ENCODE measurements around the gene AGK.

Gene AGK

GRCh38 chr7:141652691-141653090 lies 101.5 kb downstream of the AGK start:
- Histone ChIP-seq H3K9ac (ENCODE audit: low read length) (no peak overlapping the region), H3K9me3 (ENCODE audit: control insufficient read depth, low read depth, low read length) (no peaks in the 10 kb centered on the region), H3K27me3 (ENCODE audit: control insufficient read depth, insufficient read depth, low read length) (no peaks in the 10 kb centered on the region), H3K4me1 (ENCODE audit: control insufficient read depth, low read depth, low read length) (peaks cover 20% of the 10 kb centered on the region), H3K27ac (ENCODE audit: low read length) (no peak overlapping the region), H3K36me3 (ENCODE audit: control insufficient read depth, low read depth, low read length) (peaks cover 5% of the 10 kb centered on the region), H3K4me3 (ENCODE audit: low read length) (no peak overlapping the region)

GRCh38 chr7:141654551-141654950 lies 103.3 kb downstream of the AGK start:
- H3K9ac ChIP-seq (ENCODE audit: low read length): no peak overlapping the region
- H3K4me3 ChIP-seq (ENCODE audit: low read length): no peak overlapping the region
- peaks cover 15% of the 10 kb centered on the region for H3K4me1 ChIP-seq (ENCODE audit: control insufficient read depth, low read depth, low read length)
- H3K9me3 ChIP-seq (ENCODE audit: control insufficient read depth, low read depth, low read length): no peaks in the 10 kb centered on the region
- H3K27ac ChIP-seq (ENCODE audit: low read length): no peak overlapping the region
- H3K27me3 ChIP-seq (ENCODE audit: control insufficient read depth, insufficient read depth, low read length): no peaks in the 10 kb centered on the region
- H3K36me3 ChIP-seq (ENCODE audit: control insufficient read depth, low read depth, low read length): peaks cover 11% of the 10 kb centered on the region

DNA sequence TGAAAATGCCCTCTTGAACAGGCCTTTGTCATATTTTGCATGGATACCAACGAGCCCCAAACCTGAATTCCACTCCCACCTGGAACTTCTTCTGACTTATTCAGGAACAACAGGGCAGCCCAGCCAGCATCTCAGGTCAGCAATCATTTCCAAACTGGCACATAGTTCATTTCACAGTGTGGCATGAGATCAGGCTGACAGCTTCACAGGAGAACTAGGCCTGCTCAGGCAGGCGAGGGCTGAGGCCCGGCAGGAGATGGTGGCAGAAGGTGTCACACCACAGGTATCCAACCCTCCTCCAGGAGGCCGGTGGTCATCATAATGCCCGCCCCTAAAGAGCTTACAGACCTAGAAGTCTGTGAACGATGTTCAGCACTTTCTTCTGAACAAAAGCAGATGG lies 108.3 kb downstream of the AGK start:
- H3K27me3 ChIP-seq (ENCODE audit: control insufficient read depth, insufficient read depth, low read length): no peaks in the 10 kb centered on the region
- no peaks in the 10 kb centered on the region for H3K9me3 ChIP-seq (ENCODE audit: control insufficient read depth, low read depth, low read length)
- no peak overlapping the region for H3K27ac ChIP-seq (ENCODE audit: low read length)
- no peak overlapping the region for H3K9ac ChIP-seq (ENCODE audit: low read length)
- H3K4me1 ChIP-seq (ENCODE audit: control insufficient read depth, low read depth, low read length): peaks cover 3% of the 10 kb centered on the region
- peaks cover 34% of the 10 kb centered on the region for H3K36me3 ChIP-seq (ENCODE audit: control insufficient read depth, low read depth, low read length)
- H3K4me3 ChIP-seq (ENCODE audit: low read length): no peak overlapping the region

DNA sequence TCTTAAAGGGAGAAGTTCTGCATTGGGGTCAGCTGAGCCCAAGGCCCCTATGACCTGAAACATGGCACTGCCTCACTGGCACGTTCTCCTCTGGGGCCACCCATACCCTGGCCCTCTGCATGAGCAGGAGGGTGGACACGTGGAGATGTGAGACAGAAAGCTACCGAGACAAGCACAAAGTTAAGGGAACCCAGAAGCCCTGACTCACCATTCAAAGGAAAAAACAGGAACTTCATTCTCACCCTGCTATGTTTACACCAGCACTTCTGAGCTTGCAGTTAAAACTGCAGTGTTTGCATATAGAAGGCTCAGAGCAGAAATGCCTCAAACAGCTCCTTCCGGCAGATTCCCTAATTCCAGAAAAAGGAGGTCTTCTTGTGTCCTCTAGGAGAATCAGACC lies 109.0 kb downstream of the AGK start:
- Histone ChIP-seq H3K4me1 (ENCODE audit: control insufficient read depth, low read depth, low read length) (no peaks in the 10 kb centered on the region), H3K36me3 (ENCODE audit: control insufficient read depth, low read depth, low read length) (peaks cover 36% of the 10 kb centered on the region), H3K27me3 (ENCODE audit: control insufficient read depth, insufficient read depth, low read length) (no peaks in the 10 kb centered on the region), H3K9me3 (ENCODE audit: control insufficient read depth, low read depth, low read length) (no peaks in the 10 kb centered on the region), H3K4me3 (ENCODE audit: low read length) (no peak overlapping the region), H3K9ac (ENCODE audit: low read length) (no peak overlapping the region), H3K27ac (ENCODE audit: low read length) (no peak overlapping the region)

DNA sequence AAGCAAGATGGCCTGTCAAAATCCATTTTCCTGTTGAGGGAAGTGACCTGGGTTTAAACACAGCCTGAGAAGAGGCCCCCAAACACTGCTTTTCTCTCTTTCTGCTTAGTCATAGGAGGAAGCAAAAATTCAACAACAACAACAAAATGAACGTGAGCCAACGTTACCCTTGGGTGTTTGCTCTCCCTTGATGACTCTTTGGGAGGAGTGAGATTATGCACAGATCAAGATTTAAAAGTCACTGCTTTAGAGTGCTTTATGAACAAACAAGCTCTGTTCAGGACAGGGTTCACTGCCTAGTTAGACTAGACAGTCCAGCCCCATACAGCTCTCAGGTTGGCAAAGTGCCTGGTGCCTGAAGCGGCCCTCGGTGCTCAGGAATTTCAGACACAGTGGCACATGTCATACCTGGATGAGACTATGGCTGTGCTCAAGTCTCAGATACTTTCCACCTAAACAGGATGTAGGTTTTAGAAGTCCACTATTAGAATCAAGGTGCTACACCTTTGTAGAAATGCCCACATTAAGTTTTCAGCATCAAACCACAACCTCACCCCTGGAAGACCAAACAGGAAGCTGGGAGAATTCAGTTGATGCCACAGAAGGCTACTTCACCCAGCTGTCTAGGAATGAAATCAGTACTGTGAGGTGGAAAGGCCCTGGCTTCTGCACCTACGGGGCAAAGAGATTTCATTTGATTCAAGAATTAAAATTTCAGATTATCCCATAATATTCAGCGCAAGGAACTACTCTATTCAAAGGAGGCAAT lies 112.1 kb downstream of the AGK start:
- Histone ChIP-seq H3K4me3 (ENCODE audit: low read length) (no peak overlapping the region), H3K4me1 (ENCODE audit: control insufficient read depth, low read depth, low read length) (peaks cover 5% of the 10 kb centered on the region), H3K36me3 (ENCODE audit: control insufficient read depth, low read depth, low read length) (peaks cover 36% of the 10 kb centered on the region), H3K27me3 (ENCODE audit: control insufficient read depth, insufficient read depth, low read length) (no peaks in the 10 kb centered on the region), H3K9ac (ENCODE audit: low read length) (no peak overlapping the region), H3K27ac (ENCODE audit: low read length) (no peak overlapping the region), H3K9me3 (ENCODE audit: control insufficient read depth, low read depth, low read length) (no peaks in the 10 kb centered on the region)

DNA sequence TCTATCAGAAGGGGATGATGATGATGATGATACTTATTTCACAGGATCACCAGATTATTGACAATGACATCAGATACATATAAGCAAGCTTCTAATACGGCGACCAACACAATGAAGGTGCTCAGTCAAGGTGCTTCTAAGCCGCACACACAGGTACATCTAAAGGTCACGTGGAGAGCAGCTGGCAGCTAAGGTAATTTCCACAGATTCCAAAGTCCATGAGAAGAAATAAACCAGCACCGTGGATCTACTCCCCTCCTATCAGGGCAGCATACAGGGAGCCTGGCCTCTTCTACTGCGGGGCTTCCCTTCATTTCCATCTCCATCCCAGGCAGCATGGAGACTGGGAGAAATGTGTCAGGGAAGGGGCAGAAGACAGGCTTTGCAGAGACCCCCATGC lies 113.2 kb downstream of the AGK start:
- peaks cover 31% of the 10 kb centered on the region for H3K36me3 ChIP-seq (ENCODE audit: control insufficient read depth, low read depth, low read length)
- H3K4me1 ChIP-seq (ENCODE audit: control insufficient read depth, low read depth, low read length): peaks cover 5% of the 10 kb centered on the region
- no peak overlapping the region for H3K4me3 ChIP-seq (ENCODE audit: low read length)
- H3K27me3 ChIP-seq (ENCODE audit: control insufficient read depth, insufficient read depth, low read length): no peaks in the 10 kb centered on the region
- H3K27ac ChIP-seq (ENCODE audit: low read length): no peak overlapping the region
- H3K9ac ChIP-seq (ENCODE audit: low read length): no peak overlapping the region
- H3K9me3 ChIP-seq (ENCODE audit: control insufficient read depth, low read depth, low read length): no peaks in the 10 kb centered on the region

- no peaks in the 10 kb centered on the region for H3K27me3 ChIP-seq (ENCODE audit: control insufficient read depth, insufficient read depth, low read length)
- H3K27ac ChIP-seq (ENCODE audit: low read length): no peak overlapping the region
- H3K4me3 ChIP-seq (ENCODE audit: low read length): no peak overlapping the region
- H3K9ac ChIP-seq (ENCODE audit: low read length): no peak overlapping the region
- no peaks in the 10 kb centered on the region for H3K9me3 ChIP-seq (ENCODE audit: control insufficient read depth, low read depth, low read length)
- peaks cover 5% of the 10 kb centered on the region for H3K4me1 ChIP-seq (ENCODE audit: control insufficient read depth, low read depth, low read length)
- peaks cover 24% of the 10 kb centered on the region for H3K36me3 ChIP-seq (ENCODE audit: control insufficient read depth, low read depth, low read length)
Observed at GRCh38 chr7:141665208-141666035, 114.2 kb downstream of the AGK start.

DNA sequence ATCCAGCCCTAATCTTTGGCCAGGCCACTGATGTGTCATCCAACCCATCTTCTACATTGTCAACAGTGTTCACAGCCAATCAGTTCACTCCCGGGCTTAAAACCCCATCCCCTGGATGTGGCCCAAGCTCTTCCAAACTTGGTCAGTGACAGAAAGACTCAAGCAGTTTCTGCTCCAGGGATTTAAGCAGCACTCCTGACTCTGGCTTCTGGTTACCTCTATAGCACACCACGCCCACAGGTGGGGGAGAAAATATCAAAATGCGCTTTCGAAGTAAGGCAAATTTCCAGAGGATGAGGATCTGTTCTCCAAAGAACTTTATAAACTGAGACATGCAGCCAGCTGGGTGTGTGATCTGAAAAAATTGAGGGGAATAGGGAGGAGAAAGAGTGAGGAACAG lies 114.9 kb downstream of the AGK start:
- H3K9me3 ChIP-seq (ENCODE audit: control insufficient read depth, low read depth, low read length): no peaks in the 10 kb centered on the region
- H3K27me3 ChIP-seq (ENCODE audit: control insufficient read depth, insufficient read depth, low read length): no peaks in the 10 kb centered on the region
- H3K9ac ChIP-seq (ENCODE audit: low read length): no peak overlapping the region
- no peak overlapping the region for H3K4me3 ChIP-seq (ENCODE audit: low read length)
- peaks cover 5% of the 10 kb centered on the region for H3K4me1 ChIP-seq (ENCODE audit: control insufficient read depth, low read depth, low read length)
- peaks cover 22% of the 10 kb centered on the region for H3K36me3 ChIP-seq (ENCODE audit: control insufficient read depth, low read depth, low read length)
- H3K27ac ChIP-seq (ENCODE audit: low read length): no peak overlapping the region

GRCh38 chr7:141668853-141669252 lies 117.6 kb downstream of the AGK start:
- Histone ChIP-seq H3K4me1 (ENCODE audit: control insufficient read depth, low read depth, low read length) (peaks cover 5% of the 10 kb centered on the region), H3K9me3 (ENCODE audit: control insufficient read depth, low read depth, low read length) (no peaks in the 10 kb centered on the region), H3K36me3 (ENCODE audit: control insufficient read depth, low read depth, low read length) (peaks cover 4% of the 10 kb centered on the region), H3K27ac (ENCODE audit: low read length) (no peak overlapping the region), H3K27me3 (ENCODE audit: control insufficient read depth, insufficient read depth, low read length) (no peaks in the 10 kb centered on the region), H3K9ac (ENCODE audit: low read length) (no peak overlapping the region), H3K4me3 (ENCODE audit: low read length) (no peak overlapping the region)

DNA sequence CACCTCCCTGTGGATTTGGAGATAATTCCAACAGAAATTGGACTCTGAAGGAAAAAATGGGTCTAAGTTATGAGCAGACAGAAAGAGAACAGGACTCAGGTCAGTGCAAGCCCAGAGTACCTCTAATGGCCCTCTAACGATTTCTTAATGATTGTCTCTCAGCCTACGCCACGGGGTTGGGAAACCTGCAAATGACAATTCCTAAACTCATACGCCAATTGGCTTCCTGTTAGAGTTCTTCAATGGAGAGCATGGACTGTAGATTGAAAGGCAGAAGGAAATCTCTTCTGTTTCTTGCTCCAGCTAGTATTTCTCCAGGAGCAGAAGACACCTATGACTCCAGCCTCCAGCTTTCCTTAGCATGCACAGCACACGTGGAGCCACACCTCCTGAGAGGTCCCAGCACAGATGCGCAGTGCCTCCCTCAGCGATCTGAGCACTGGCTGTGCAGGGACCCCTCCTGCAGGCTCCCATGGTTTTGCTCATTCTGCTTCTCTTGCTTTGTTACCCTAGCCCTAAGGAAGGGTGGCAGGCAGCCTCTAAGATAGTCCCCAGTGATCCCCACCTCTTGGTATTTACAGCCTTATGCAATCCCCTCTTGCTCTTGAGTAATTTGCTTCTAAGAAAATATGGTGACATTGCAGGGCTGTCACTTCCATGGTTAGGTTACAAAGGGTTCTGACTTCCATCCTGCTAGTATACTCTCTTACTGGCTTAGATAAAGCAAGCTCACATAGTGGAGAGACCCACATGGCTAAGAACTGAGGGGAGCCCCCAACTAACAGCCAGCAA lies 120.7 kb downstream of the AGK start:
- Histone ChIP-seq H3K27me3 (ENCODE audit: control insufficient read depth, insufficient read depth, low read length) (no peaks in the 10 kb centered on the region), H3K9me3 (ENCODE audit: control insufficient read depth, low read depth, low read length) (no peaks in the 10 kb centered on the region), H3K4me1 (ENCODE audit: control insufficient read depth, low read depth, low read length) (peaks cover 5% of the 10 kb centered on the region), H3K36me3 (ENCODE audit: control insufficient read depth, low read depth, low read length) (no peaks in the 10 kb centered on the region), H3K27ac (ENCODE audit: low read length) (no peak overlapping the region), H3K9ac (ENCODE audit: low read length) (no peak overlapping the region), H3K4me3 (ENCODE audit: low read length) (no peak overlapping the region)

- H3K27ac ChIP-seq (ENCODE audit: low read length): no peak overlapping the region
- no peaks in the 10 kb centered on the region for H3K4me1 ChIP-seq (ENCODE audit: control insufficient read depth, low read depth, low read length)
- H3K9ac ChIP-seq (ENCODE audit: low read length): no peak overlapping the region
- no peak overlapping the region for H3K4me3 ChIP-seq (ENCODE audit: low read length)
- no peaks in the 10 kb centered on the region for H3K9me3 ChIP-seq (ENCODE audit: control insufficient read depth, low read depth, low read length)
- H3K36me3 ChIP-seq (ENCODE audit: control insufficient read depth, low read depth, low read length): no peaks in the 10 kb centered on the region
- no peaks in the 10 kb centered on the region for H3K27me3 ChIP-seq (ENCODE audit: control insufficient read depth, insufficient read depth, low read length)
Observed at GRCh38 chr7:141673346-141673745, 122.1 kb downstream of the AGK start.

Data from iPS-18a (cell line).